Measurements from ENCODE around the gene CCIN. TPM values are rescaled to one million over a fixed set of nuclear protein-coding genes. Genes with fewer than 3 reads are reported as not detected.

CCIN gene
- total RNA-seq, 6 experiments from 2014 or later: 0.59 to 2.5 (median 0.73) TPM

DNA sequence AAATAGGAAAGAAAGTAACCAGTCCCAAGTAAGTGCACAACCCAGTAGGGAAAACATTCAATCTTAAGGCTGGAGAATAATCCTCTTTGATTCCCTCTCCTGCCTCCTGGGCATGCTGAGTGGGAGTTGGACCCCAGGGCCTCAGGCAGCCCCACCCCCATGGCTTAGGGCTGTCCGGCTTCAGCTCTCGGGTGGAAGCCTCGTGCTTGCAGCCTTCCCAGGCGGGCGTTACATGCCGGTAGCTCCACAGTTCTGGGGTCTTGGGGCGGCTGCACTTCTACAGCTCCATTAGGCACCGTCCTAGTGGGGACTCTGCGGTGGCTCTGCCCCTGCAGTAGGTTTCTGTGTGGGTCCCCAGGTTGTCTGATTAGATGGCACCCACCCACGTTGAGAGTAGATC lies 22.5 kb upstream of the CCIN start:
- TF ChIP-seq, protein P1, sequence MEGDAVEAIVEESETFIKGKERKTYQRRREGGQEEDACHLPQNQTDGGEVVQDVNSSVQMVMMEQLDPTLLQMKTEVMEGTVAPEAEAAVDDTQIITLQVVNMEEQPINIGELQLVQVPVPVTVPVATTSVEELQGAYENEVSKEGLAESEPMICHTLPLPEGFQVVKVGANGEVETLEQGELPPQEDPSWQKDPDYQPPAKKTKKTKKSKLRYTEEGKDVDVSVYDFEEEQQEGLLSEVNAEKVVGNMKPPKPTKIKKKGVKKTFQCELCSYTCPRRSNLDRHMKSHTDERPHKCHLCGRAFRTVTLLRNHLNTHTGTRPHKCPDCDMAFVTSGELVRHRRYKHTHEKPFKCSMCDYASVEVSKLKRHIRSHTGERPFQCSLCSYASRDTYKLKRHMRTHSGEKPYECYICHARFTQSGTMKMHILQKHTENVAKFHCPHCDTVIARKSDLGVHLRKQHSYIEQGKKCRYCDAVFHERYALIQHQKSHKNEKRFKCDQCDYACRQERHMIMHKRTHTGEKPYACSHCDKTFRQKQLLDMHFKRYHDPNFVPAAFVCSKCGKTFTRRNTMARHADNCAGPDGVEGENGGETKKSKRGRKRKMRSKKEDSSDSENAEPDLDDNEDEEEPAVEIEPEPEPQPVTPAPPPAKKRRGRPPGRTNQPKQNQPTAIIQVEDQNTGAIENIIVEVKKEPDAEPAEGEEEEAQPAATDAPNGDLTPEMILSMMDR (IDR thresholded peaks at IDR 0.05): no peak
- H3K4me3 Mint-ChIP-seq: no peak overlapping the region
- H3K27me3 Mint-ChIP-seq (ENCODE audit: insufficient read depth): peaks cover 3% of the 10 kb centered on the region
- H3K36me3 Mint-ChIP-seq (ENCODE audit: low read depth): peaks cover 24% of the 10 kb centered on the region
- peaks cover 8% of the 10 kb centered on the region for H3K9me3 Mint-ChIP-seq
- no peak overlapping the region for H3K27ac Mint-ChIP-seq
- H3K4me1 Mint-ChIP-seq (ENCODE audit: low read depth): peaks cover 51% of the 10 kb centered on the region
- DNase-seq: no peak

DNA sequence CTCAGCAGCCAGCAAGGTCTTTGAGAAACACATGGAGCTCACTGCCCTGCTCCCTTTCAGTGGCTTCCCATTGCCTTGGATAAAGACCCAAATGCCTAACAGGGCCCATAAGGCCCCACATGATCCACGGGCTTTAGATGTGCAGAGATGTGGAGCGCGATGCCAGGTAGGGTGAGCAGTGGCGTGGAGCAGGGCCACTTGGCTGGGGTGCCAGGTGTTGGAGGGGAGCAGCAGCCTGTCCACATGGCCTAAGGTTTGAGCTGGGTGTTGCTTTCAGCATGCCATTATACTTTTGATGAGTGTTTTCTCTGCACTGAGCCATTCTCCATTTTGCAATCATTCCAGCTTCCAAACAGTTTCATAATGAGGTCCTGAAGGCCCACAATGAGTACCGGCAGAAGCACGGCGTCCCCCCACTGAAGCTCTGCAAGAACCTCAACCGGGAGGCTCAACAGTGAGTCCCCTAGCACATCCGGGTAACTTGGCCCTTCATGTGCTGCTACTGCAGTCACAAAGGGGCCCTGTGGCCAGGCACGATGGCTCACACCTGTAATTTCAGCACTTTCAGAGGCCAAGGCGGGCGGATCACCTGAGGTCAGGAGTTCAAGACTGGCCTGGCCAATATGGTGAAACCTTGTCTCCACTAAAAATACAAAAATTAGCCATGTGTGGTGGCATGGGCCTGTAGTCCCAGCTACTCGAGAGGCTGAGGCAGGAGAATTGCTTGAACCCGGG lies 21.6 kb upstream of the CCIN start:
- Mint-ChIP-seq H3K4me3 (peak overlapping the region; percentile 23; the same call in 1 of the 2 replicates), H3K27me3 (ENCODE audit: insufficient read depth) (peaks cover 3% of the 10 kb centered on the region), H3K4me1 (ENCODE audit: low read depth) (peaks cover 58% of the 10 kb centered on the region), H3K36me3 (ENCODE audit: low read depth) (peaks cover 24% of the 10 kb centered on the region), H3K27ac (no peak overlapping the region), H3K9me3 (peaks cover 8% of the 10 kb centered on the region)
- TF ChIP-seq, protein P1 (IDR thresholded peaks at IDR 0.05): no peak
- no peak for DNase-seq

DNA sequence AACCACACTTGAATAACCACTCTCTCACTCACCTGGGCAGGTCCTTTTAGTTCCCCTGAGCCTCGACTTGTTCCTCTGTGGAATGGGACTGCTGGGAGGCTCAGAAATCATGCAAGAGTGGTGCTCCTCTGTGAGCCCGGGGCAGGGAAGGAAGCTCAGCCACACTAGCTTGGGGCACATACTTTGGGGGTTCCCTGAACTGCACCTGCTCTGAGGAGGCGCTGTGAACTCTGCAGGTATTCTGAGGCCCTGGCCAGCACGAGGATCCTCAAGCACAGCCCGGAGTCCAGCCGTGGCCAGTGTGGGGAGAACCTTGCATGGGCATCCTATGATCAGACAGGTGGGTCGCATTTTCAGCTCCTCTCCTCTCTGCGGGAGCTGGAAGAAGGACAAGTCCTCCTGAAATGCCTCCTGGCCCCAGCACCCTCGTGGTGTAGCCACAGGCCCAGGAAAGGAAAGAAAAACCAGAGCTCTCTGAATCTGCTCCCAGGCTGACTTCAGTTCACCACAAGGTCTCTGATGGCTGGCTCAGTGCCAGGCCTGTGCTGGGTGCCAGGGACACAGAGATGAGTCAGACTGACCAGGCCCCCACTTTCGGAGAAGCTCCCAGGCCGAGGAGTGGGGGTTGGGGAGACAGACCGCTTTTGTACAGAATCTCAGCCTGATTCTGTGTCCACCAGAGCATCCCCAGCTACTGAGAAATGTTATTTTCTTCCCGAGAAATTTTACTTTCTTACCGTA lies 20.7 kb upstream of the CCIN start:
- Mint-ChIP-seq H3K4me1 (ENCODE audit: low read depth) (peaks cover 61% of the 10 kb centered on the region), H3K4me3 (peak overlapping the region; percentile 67)

GRCh38 chr9:36149197-36149596 lies 20.0 kb upstream of the CCIN start:
- Mint-ChIP-seq H3K27ac (peak overlapping the region; percentile 76), H3K9me3 (peaks cover 8% of the 10 kb centered on the region), H3K4me3 (peak overlapping the region; percentile 67), H3K27me3 (ENCODE audit: insufficient read depth) (peaks cover 2% of the 10 kb centered on the region; the same call in 1 of the 2 replicates), H3K36me3 (ENCODE audit: low read depth) (peaks cover 24% of the 10 kb centered on the region), H3K4me1 (ENCODE audit: low read depth) (peaks cover 68% of the 10 kb centered on the region)
- TF ChIP-seq, protein P1 (IDR thresholded peaks at IDR 0.05): no peak
- peak; percentile 43 for DNase-seq

More for the DNA sequence above, 20.7 kb upstream of the CCIN start:
- peak overlapping the region; percentile 76 for H3K27ac Mint-ChIP-seq
- H3K27me3 Mint-ChIP-seq (ENCODE audit: insufficient read depth): peaks cover 3% of the 10 kb centered on the region
- peaks cover 8% of the 10 kb centered on the region for H3K9me3 Mint-ChIP-seq
- TF ChIP-seq, protein P1 (IDR thresholded peaks at IDR 0.05): no peak
- DNase-seq: peak; percentile 98
- H3K36me3 Mint-ChIP-seq (ENCODE audit: low read depth): peaks cover 24% of the 10 kb centered on the region

DNA sequence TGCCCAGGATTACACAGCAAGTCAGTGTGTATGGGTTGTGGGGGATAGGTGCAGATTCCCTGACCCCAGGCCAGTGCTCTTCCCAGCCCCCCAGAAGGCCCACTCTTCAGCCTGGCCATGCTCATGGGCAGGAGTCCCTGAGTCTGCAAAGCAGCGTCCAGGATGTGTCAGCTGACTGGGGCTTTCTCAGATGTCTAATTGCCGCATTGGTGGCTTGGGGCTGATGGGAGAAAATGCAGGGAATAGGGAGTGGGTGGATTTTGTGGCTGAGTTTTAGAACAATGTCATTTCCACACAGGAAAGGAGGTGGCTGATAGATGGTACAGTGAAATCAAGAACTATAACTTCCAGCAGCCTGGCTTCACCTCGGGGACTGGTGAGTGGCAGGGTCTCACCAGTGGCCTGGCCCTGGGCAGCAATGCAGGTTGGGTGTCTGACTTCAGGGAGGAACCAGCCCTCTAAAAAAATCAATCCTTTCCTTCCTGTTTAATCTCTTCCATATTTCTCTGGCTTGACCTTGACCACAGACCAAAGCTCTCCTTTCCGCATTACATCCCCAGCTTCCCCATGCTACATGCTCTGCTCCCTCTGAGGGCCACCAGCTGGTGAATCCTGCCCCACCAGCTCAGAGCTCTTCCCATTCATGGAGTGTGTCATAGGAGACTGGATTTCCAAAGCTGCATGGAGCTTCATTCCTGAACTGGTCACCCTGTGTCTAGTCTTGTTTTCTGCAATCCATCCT lies 18.4 kb upstream of the CCIN start:
- peak overlapping the region; percentile 64 for H3K27ac Mint-ChIP-seq
- H3K9me3 Mint-ChIP-seq: peaks cover 2% of the 10 kb centered on the region; the same call in 1 of the 2 replicates
- H3K4me1 Mint-ChIP-seq (ENCODE audit: low read depth): peaks cover 70% of the 10 kb centered on the region
- TF ChIP-seq, protein P1 (IDR thresholded peaks at IDR 0.05): no peak
- H3K27me3 Mint-ChIP-seq (ENCODE audit: insufficient read depth): peaks cover 2% of the 10 kb centered on the region; the same call in 1 of the 2 replicates
- peaks cover 12% of the 10 kb centered on the region for H3K36me3 Mint-ChIP-seq (ENCODE audit: low read depth)
- peak; percentile 53 for DNase-seq
- peak overlapping the region; percentile 4; the same call in 1 of the 2 replicates for H3K4me3 Mint-ChIP-seq

Measured in HFFc6 (cell line).